Thyroid gland (tissue), 4 donors: ENCODE data around the gene MAGI1. TPM values are rescaled to one million over a fixed set of nuclear protein-coding genes. Genes with fewer than 3 reads are reported as not detected.

ENCODE experiments used
- DNase-seq, 2 donors: peaks; one replicate each; pipeline ENCODE4 v3.0.0-alpha.2; 2019
- H3K27ac ChIP-seq, 3 donors: fragments of 200-600 bp; sonication (generic); 1 replicate in 2 of 3; 2 replicates in 1 of 3; pipeline ENCODE4 v1.5.1; 2016 to 2019; ENCODE audit warnings: mild to moderate bottlenecking in 1 of 3, moderate library complexity in 1 of 3
- H3K27me3 ChIP-seq: fragments of 200-600 bp; sonication (generic); one replicate; pipeline ENCODE4 v1.5.1; 2019
- H3K36me3 ChIP-seq, 2 donors: fragments of 200-600 bp; sonication (generic); one replicate each; pipeline ENCODE4 v1.5.1; 2016 to 2019
- H3K4me1 ChIP-seq, 2 donors: fragments of 200-600 bp; sonication (generic); one replicate each; pipeline ENCODE4 v1.5.1; 2017 to 2019
- H3K4me3 ChIP-seq, 3 donors: fragments of 200-600 bp; sonication (generic); replicated peaks in 1 of 3; 1 replicate in 2 of 3; 2 replicates in 1 of 3; pipeline ENCODE4 v1.5.1; 2016; ENCODE audit warnings: mild to moderate bottlenecking in 1 of 3
- H3K9me3 ChIP-seq: fragments of 200-600 bp; sonication (generic); one replicate; pipeline ENCODE4 v1.5.1; 2017
- CTCF ChIP-seq, 6 experiments: fragments of 200-600 bp in 3 of 6; fragments of 450-650 bp in 3 of 6; sonication (generic) in 3 of 6; IDR thresholded peaks; one replicate each; pipeline ENCODE4 v1.5.1; 2016 to 2019; ENCODE audit warnings: antibody characterized with exemption in 6 of 6, mild to moderate bottlenecking in 2 of 6, inconsistent platforms in 1 of 6, moderate library complexity in 1 of 6
- POLR2A ChIP-seq, 2 donors: fragments of 450-650 bp; IDR thresholded peaks; one replicate each; pipeline ENCODE4 v1.6.1; 2017; ENCODE audit warnings: antibody characterized with exemption in 2 of 2, mild to moderate bottlenecking in 2 of 2, moderate library complexity in 1 of 2
- WGBS, 2 donors: methylation state at CpG; one replicate each; pipeline ENCODE4 v1.1.5; 2017; 5-methylcytosine and 5-hydroxymethylcytosine counted together
- intact Hi-C: fragments of 100-400 bp; cut with DNase I; formaldehyde crosslinking; loops from one replicate; pipeline ENCODE4 v1.15.1; 2023
- total RNA-seq, 4 donors: library from RNA; depleted of rRNA; stranded (reverse); fragments of >200 nt; gene quantifications; one replicate each; pipeline ENCODE4 v1.2.3, GENCODE V29; 2016

The MAGI1 gene
- total RNA-seq, 4 donors from 2014 or later, result 60.5 to 123 (median 87.5) TPM

GRCh38 chr3:65578861-65579260 lies 459.9 kb downstream of the MAGI1 start:
- WGBS, 2 donors, result 95 to 97% methylated on average over 5 of the region's 5 CpGs
- intact Hi-C loops, result no loop called here
- H3K27ac ChIP-seq, result no peak overlapping the region
- H3K4me3 ChIP-seq, result no peak overlapping the region
- H3K36me3 ChIP-seq, result no peaks in the 10 kb centered on the region
- H3K9me3 ChIP-seq, result no peaks in the 10 kb centered on the region
- no peak for TF ChIP-seq CTCF (IDR thresholded peaks at IDR 0.05)
- TF ChIP-seq POLR2A (IDR thresholded peaks at IDR 0.05), result no peak
- peaks cover 0 to 4% of the 10 kb centered on the region in 2 donors for H3K4me1 ChIP-seq
- DNase-seq, result no peak
- no peaks in the 10 kb centered on the region for H3K27me3 ChIP-seq

GRCh38 chr3:65577843-65578430 lies 460.8 kb downstream of the MAGI1 start:
- no peak overlapping the region for H3K27ac ChIP-seq
- H3K9me3 ChIP-seq, result no peaks in the 10 kb centered on the region
- WGBS, 2 donors, result 84 to 91% methylated on average over 8 of the region's 8 CpGs
- DNase-seq, result no peak
- intact Hi-C loops, result no loop called here
- no peak for TF ChIP-seq POLR2A (IDR thresholded peaks at IDR 0.05)
- TF ChIP-seq CTCF (IDR thresholded peaks at IDR 0.05), result no peak
- H3K4me1 ChIP-seq, result no peaks in the 10 kb centered on the region
- no peak overlapping the region for H3K4me3 ChIP-seq
- no peaks in the 10 kb centered on the region for H3K36me3 ChIP-seq
- no peaks in the 10 kb centered on the region for H3K27me3 ChIP-seq

- no peaks in the 10 kb centered on the region for H3K4me1 ChIP-seq
- no peak for DNase-seq
- TF ChIP-seq POLR2A (IDR thresholded peaks at IDR 0.05) (no peak), CTCF (IDR thresholded peaks at IDR 0.05) (no peak)
- H3K27me3 ChIP-seq, result no peaks in the 10 kb centered on the region
- intact Hi-C loops, result no loop called here
- H3K9me3 ChIP-seq, result no peaks in the 10 kb centered on the region
- 87 to 88% methylated on average over 2 of the region's 2 CpGs for WGBS, 2 donors
- H3K4me3 ChIP-seq, result no peak overlapping the region
- no peak overlapping the region for H3K27ac ChIP-seq
- H3K36me3 ChIP-seq, result no peaks in the 10 kb centered on the region
Measured at GRCh38 chr3:65576966-65577365, 461.8 kb downstream of the MAGI1 start.

GRCh38 chr3:65576228-65576627 lies 462.5 kb downstream of the MAGI1 start:
- 95 to 97% methylated on average over 6 of the region's 6 CpGs for WGBS, 2 donors
- H3K4me3 ChIP-seq, result no peak overlapping the region
- TF ChIP-seq POLR2A (IDR thresholded peaks at IDR 0.05) (no peak), CTCF (IDR thresholded peaks at IDR 0.05) (no peak)
- no peaks in the 10 kb centered on the region for H3K27me3 ChIP-seq
- H3K9me3 ChIP-seq, result no peaks in the 10 kb centered on the region
- no peak overlapping the region for H3K27ac ChIP-seq
- H3K4me1 ChIP-seq, result no peaks in the 10 kb centered on the region
- intact Hi-C loops, result no loop called here
- H3K36me3 ChIP-seq, result no peaks in the 10 kb centered on the region
- no peak for DNase-seq

- DNase-seq, result no peak
- H3K4me1 ChIP-seq, result no peaks in the 10 kb centered on the region
- TF ChIP-seq POLR2A (IDR thresholded peaks at IDR 0.05), result no peak
- TF ChIP-seq CTCF (IDR thresholded peaks at IDR 0.05), result no peak
- no peaks in the 10 kb centered on the region for H3K27me3 ChIP-seq
- H3K4me3 ChIP-seq, result no peak overlapping the region
- no peaks in the 10 kb centered on the region for H3K9me3 ChIP-seq
- WGBS, 2 donors, result 92 to 98% methylated on average over 1 of the region's 1 CpG
- intact Hi-C loops, result no loop called here
- H3K36me3 ChIP-seq, result no peaks in the 10 kb centered on the region
- no peak overlapping the region for H3K27ac ChIP-seq
Measured at GRCh38 chr3:65575376-65575840, 463.3 kb downstream of the MAGI1 start.
